NCI-H345 treated with DMSO at 0.1 percent for 48 hours (cell line): Measurements from ENCODE around the gene BFSP2.
"Not testable (repeated sequence)": the region's sequence is repeated elsewhere in the genome, so short reads cannot be mapped to it uniquely, and the experiment has no call there.

ENCODE experiments used
- DNase-seq: peaks from one replicate; lab custom pipeline; 2025; ENCODE audit not compliant: unreplicated experiment; lab: John Stamatoyannopoulos, UW

BFSP2 gene

GRCh38 chr3:133505813-133506212 lies 106.0 kb downstream of the BFSP2 start:
- no peak for DNase-seq

DNA sequence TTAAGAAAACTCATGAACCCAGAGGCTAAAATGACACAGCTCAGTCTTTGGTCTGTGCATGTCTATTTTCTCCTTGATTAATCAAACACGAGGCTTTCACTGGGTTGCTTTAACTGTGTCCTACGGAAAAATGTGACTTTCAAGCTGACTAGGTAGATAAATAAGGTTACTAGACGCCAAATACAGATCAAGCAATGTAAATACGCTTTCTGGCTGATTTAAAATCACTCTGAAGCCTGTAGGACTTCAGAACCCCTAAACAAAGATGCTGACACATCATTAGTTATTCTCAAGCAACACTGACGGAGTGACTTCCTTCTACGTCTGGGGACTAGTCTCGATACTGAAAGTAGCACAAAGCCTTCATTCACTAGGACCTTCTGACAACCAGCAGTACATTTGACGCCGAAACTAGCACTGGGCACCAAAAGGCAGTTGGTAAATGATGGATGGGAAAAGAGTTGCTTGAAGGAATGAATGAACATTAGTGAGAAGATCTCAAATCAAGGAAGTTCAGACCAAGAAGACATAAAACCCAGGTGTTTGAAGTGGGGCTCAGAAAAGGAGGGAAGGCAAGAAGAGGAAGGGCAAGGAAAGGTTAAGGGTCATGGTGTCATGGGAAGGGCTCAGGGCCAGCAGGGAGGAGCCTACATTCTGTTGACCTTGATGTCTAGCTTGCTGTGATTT lies 106.5 kb downstream of the BFSP2 start:
- DNase-seq = no peak

DNA sequence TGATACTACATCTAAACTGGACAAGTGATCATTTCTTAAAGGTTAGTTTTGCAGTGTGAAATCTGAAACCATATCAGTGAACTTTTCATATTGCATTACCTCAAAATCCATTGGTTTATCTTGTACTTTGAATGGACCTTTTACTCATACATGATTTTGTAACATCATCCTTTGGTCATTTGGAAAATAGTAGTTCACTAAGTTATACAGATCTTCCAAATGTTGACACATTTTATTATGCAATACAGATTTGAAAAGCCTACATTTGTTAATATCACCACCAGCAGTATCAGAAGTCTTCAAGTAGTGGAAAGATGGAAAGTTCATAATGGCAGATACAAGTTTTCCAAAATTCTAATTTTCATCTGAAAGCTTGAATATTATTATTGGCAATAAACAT lies 109.6 kb downstream of the BFSP2 start:
- DNase-seq = no peak

- no peak for DNase-seq
Observed at GRCh38 chr3:133512416-133513089, 112.7 kb downstream of the BFSP2 start.

DNA sequence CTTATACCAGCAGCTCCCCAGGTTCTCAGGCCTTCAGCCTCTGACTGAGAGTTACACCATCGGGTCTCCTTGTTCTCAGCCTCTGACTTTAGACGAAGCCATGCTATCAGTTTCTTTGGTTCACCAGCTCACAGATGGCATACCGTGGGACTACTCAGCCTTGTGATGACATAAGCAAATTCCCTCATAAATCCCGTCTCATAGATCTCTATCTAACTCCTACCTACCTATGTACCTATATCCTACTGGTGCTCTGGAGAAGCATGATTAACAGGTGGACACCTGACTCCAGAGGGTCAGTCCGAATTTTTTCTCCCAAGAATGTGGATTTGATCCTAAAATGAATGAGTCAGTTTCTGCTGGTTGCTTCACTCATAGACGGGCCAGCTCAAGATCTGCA lies 114.6 kb downstream of the BFSP2 start:
- DNase-seq = no peak

DNA sequence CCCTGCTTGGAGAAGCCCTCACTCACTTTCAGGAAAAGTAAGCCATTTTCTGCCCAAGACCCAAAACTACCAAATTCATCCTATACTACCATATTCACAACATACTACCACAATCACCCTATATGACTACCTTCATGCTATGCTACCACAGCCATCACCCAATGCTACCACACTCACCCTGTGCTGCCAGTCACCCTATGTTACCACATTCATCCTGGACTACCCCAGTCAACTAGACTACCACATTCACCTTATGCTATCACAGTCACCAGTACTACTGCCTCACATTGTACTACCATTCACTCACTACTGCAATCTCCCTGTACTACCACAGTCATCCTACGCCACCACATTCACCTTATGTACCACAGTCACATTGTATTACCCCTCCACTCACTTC lies 115.3 kb downstream of the BFSP2 start:
- DNase-seq = no peak

DNA sequence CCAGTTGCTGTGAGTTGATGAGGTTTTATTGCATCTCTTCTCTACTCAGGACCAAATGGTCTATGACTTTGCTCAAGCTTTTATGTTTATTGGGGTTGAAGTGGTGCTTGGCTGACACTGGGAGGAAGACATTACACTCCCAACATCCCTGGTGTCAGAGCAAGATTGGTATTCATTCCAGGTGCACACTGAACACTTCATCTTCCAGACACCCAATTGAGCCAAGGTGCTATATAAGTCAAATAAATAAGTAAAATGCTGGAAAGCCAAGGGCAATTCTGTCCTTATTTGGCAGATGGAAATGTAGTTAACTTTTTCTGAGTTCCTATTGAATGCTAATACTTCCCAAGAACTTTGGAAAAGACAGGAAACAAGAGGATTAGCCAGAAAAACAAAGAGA lies 120.4 kb downstream of the BFSP2 start:
- no peak for DNase-seq

- not testable (repeated sequence) for DNase-seq
Observed at GRCh38 chr3:133520938-133521337, 121.1 kb downstream of the BFSP2 start.

DNA sequence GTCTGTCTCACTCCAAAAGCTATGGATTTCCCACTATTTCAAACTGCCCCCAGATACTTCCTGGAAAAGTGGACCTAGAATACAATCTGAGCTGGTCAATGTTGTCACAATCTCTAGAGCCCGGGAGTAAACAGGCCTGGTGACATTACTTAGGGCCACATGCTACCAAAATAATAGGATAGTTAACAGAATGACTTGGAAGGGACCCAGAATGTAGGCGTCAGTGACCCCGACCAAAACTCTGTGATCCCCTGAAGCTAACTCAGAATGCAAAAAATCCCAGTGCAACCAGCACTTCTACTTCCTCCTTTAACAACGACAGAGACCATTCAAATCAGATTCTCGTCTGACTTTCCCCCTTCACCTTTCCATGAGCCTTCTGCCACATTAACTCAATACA lies 122.1 kb downstream of the BFSP2 start:
- no peak for DNase-seq

DNA sequence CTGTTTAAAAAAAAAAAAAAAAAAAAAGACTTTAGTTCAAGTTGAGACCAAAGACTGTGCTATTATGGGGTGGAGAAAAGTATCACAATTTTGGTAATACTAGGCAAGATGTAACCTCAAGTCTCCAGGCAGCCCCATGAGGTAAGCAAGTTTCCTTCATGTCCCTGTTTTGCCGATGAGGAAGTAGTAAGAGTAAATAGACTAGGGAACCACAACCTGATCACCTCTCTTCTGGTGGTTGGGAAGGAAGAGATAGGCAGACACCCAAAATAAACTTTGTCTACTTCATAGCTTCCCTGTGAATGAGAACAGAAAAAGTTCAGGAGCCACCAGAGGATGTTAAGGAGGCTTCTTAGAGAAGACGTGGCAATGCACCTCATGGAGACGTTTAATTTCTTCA lies 123.9 kb downstream of the BFSP2 start:
- not testable (repeated sequence) for DNase-seq
